Endothelial cell of umbilical vein (primary cell): ENCODE results near the gene NFE2L1. TPM values are rescaled to one million over a fixed set of nuclear protein-coding genes. Genes with fewer than 3 reads are reported as not detected.

Experiments used
- BruUV-seq: library from RNA; stranded (reverse); fragments of 400-500 nt; replicated peaks from 2 replicates; lab custom pipeline; 2021; lab: Mats Ljungman, UMichigan
- CTCF ChIA-PET: fragments of 300-600, 350-600 bp; sonication (Branson Sonifier 250); formaldehyde crosslinking; loops from one replicate; lab custom pipeline; 2021; ENCODE audit warnings: antibody characterized with exemption, inconsistent platforms; lab: Charles Lee
- POLR2A ChIA-PET: fragments of 300-600, 350-600 bp; sonication (Branson Sonifier 250); formaldehyde crosslinking; loops from one replicate; lab custom pipeline; 2021; ENCODE audit warnings: antibody characterized with exemption, inconsistent platforms; lab: Charles Lee
- DNase-seq: peaks from one replicate; pipeline ENCODE4 v3.0.0-alpha.2; 2011; ENCODE audit warnings: low read depth, low spot score
- FAIRE-seq: peaks from 2 replicates; lab custom pipeline; 2011; peaks lifted over from hg19 to GRCh38; lab: Jason Lieb, UNC
- H2AFZ ChIP-seq: 2 replicates; pipeline ENCODE4 v1.6.0; 2012; ENCODE audit warnings: low read depth, low read length, control low read depth, inconsistent platforms
- H3K27ac ChIP-seq: 2 replicates; pipeline ENCODE4 v1.5.1; 2011; ENCODE audit warnings: low read depth, mild to moderate bottlenecking, control low read depth, low read length, moderate library complexity; ENCODE audit not compliant: insufficient read depth
- H3K27me3 ChIP-seq, 2 experiments: 2 replicates each; pipeline versions ENCODE4 v1.6.0 to v1.6.1; 2011; ENCODE audit warnings: low read length in 2 of 2, mixed read lengths in 1 of 2; ENCODE audit not compliant: control insufficient read depth in 2 of 2, insufficient read depth in 2 of 2
- H3K36me3 ChIP-seq, 2 experiments: 2 replicates in 1 of 2; 3 replicates in 1 of 2; pipeline ENCODE4 v1.5.1; 2011; ENCODE audit warnings: low read length in 2 of 2, mild to moderate bottlenecking in 1 of 2, moderate library complexity in 1 of 2; ENCODE audit not compliant: control insufficient read depth in 2 of 2, insufficient read depth in 2 of 2; ENCODE audit errors: extremely low read depth in 1 of 2
- H3K4me1 ChIP-seq: 3 replicates; pipeline ENCODE4 v1.5.1; 2011; ENCODE audit warnings: mild to moderate bottlenecking, low read length; ENCODE audit not compliant: control insufficient read depth, insufficient read depth; ENCODE audit errors: extremely low read depth
- H3K4me2 ChIP-seq: 2 replicates; pipeline ENCODE4 v1.6.1; 2011; ENCODE audit warnings: low read length, control low read depth, mixed read lengths; ENCODE audit not compliant: insufficient read depth
- H3K4me3 ChIP-seq, 3 experiments: fragments of 200-600 bp in 1 of 3; sonication (generic), shearing (Covaris generic) in 1 of 3; replicated peaks in 1 of 3; 2 replicates each; pipeline ENCODE4 v1.5.1; 2011 to 2016; ENCODE audit warnings: control low read depth in 3 of 3, low read length in 3 of 3, mild to moderate bottlenecking in 2 of 3, inconsistent platforms in 1 of 3, low read depth in 1 of 3, moderate library complexity in 1 of 3; ENCODE audit not compliant: insufficient read depth in 1 of 3
- H3K79me2 ChIP-seq: 2 replicates; pipeline ENCODE4 v1.6.0; 2012; ENCODE audit warnings: low read length, inconsistent platforms; ENCODE audit not compliant: control insufficient read depth, insufficient read depth
- H3K9ac ChIP-seq: replicated peaks from 2 replicates; pipeline ENCODE3; 2011; ENCODE audit warnings: low read length, control low read depth; ENCODE audit not compliant: insufficient read depth; ENCODE audit errors: extremely low read depth
- H3K9me1 ChIP-seq: replicated peaks from 3 replicates; pipeline ENCODE4 v1.6.0; 2011; ENCODE audit warnings: mild to moderate bottlenecking, low read length; ENCODE audit not compliant: control insufficient read depth, insufficient read depth; ENCODE audit errors: extremely low read depth
- H3K9me3 ChIP-seq: replicated peaks from 2 replicates; pipeline ENCODE4 v1.5.1; 2012; ENCODE audit warnings: low read length, inconsistent platforms; ENCODE audit not compliant: control insufficient read depth, insufficient read depth
- H4K20me1 ChIP-seq: replicated peaks from 2 replicates; pipeline ENCODE3; 2011; ENCODE audit warnings: mild to moderate bottlenecking, low read length; ENCODE audit not compliant: control insufficient read depth, insufficient read depth; ENCODE audit errors: extremely low read depth
- EZH2 ChIP-seq: IDR thresholded peaks from 2 replicates; pipeline ENCODE4 v1.6.1; 2012; ENCODE audit warnings: borderline replicate concordance, low read depth, mild to moderate bottlenecking, moderate library complexity, low read length, inconsistent platforms; ENCODE audit not compliant: severe bottlenecking
- FOS ChIP-seq: IDR thresholded peaks from 2 replicates; pipeline ENCODE4 v1.6.1; 2011; ENCODE audit warnings: mild to moderate bottlenecking, low read length, moderate library complexity, borderline replicate concordance; ENCODE audit not compliant: insufficient read depth
- GATA2 ChIP-seq: IDR thresholded peaks from 2 replicates; pipeline ENCODE4 v1.7.0; 2011; ENCODE audit warnings: low read depth, mild to moderate bottlenecking, moderate library complexity, mixed read lengths, low read length; ENCODE audit not compliant: insufficient read length, insufficient read depth
- JUN ChIP-seq: IDR thresholded peaks from 2 replicates; pipeline ENCODE4 v1.6.1; 2011; ENCODE audit warnings: borderline replicate concordance, low read depth; ENCODE audit not compliant: insufficient read length, insufficient read depth
- MAX ChIP-seq: IDR thresholded peaks from 2 replicates; pipeline ENCODE4 v1.6.1; 2011; ENCODE audit not compliant: insufficient read depth, insufficient read length
- MYC ChIP-seq: IDR thresholded peaks from one replicate; pipeline ENCODE4 v1.6.1; 2011; ENCODE audit warnings: mild to moderate bottlenecking, low read depth, low read length
- POLR2A ChIP-seq: IDR thresholded peaks from 2 replicates; pipeline ENCODE4 v1.6.1; 2012; ENCODE audit warnings: low read depth, mild to moderate bottlenecking, control low read depth, low read length
- POLR2AphosphoS5 ChIP-seq: IDR thresholded peaks from 2 replicates; pipeline ENCODE4 v1.6.1; 2012; ENCODE audit warnings: low read depth, mild to moderate bottlenecking, control low read depth, low read length, moderate library complexity; ENCODE audit not compliant: insufficient read depth
- dilution Hi-C: fragments of 300-500 bp; cut with MboI; formaldehyde crosslinking; loops from one replicate; pipeline ENCODE4 v1.15.0; 2019; ENCODE audit warnings: low sequenced_read_pairs; ENCODE audit not compliant: extremely low pct_ligation_motif_present
- intact Hi-C: fragments of 100-400 bp; cut with micrococcal nuclease; formaldehyde crosslinking; loops from one replicate; pipeline ENCODE4 v1.10.0; 2022
- polyA plus RNA-seq, 4 experiments: library from polyadenylated mRNA; depleted of rRNA in 3 of 4; stranded (reverse) in 3 of 4; unstranded in 1 of 4; fragments of >200 nt; gene quantifications; 2 replicates each; pipeline versions ENCODE4 v1.2.1 to v1.2.3, GENCODE V29; 2011 to 2012; ENCODE audit warnings: missing spikeins in 1 of 4
- total RNA-seq: library from RNA; stranded (reverse); gene quantifications from 2 replicates; pipeline ENCODE4 v1.2.3, GENCODE V29; 2021
- TF ChIP-seq, protein P1 (sequence below), 2 donors: IDR thresholded peaks; 1 replicate in 1 of 2; 2 replicates in 1 of 2; pipeline ENCODE4 v1.5.1; 2011; ENCODE audit warnings: low read length in 2 of 2, mild to moderate bottlenecking in 2 of 2, moderate library complexity in 2 of 2, control low read depth in 1 of 2, inconsistent platforms in 1 of 2, low read depth in 1 of 2; ENCODE audit not compliant: insufficient read depth in 1 of 2; ENCODE audit errors: extremely low read depth in 1 of 2

Gene NFE2L1
- total and polyA plus RNA-seq, 2 donors (not counting 3 experiments of a cell fraction or from before 2014, with no cell fraction given): 187 to 236 TPM

GRCh38 chr17:48013876-48014594, 34.1 kb upstream of the NFE2L1 start:
- Histone ChIP-seq H3K9ac (no peak overlapping the region), H3K4me2 (no peak overlapping the region), H3K36me3 (no peaks in the 10 kb centered on the region), H3K4me1 (peaks cover 9% of the 10 kb centered on the region), H3K4me3 (no peak overlapping the region), H3K9me1 (no peaks in the 10 kb centered on the region), H2AFZ (no peak overlapping the region), H3K79me2 (no peaks in the 10 kb centered on the region), H3K27me3 (peaks cover 0 to 2% of the 10 kb centered on the region in 2 experiments), H3K9me3 (no peaks in the 10 kb centered on the region), H4K20me1 (no peaks in the 10 kb centered on the region), H3K27ac (no peak overlapping the region)
- no TSS peak for BruUV-seq
- intact Hi-C loops (loop anchor here (5.0 kb wide), 1 partner anchor 172 kb away; the partner anchor contains the start of gene SCRN2), dilution Hi-C loops (no loop called here)
- POLR2A ChIA-PET: no interaction called here
- TF ChIP-seq POLR2AphosphoS5 (no peak), MYC (no peak), JUN (no peak), EZH2 (no peak), POLR2A (no peak), MAX (no peak), FOS (no peak), GATA2 (no peak)
- TF ChIP-seq, protein P1, sequence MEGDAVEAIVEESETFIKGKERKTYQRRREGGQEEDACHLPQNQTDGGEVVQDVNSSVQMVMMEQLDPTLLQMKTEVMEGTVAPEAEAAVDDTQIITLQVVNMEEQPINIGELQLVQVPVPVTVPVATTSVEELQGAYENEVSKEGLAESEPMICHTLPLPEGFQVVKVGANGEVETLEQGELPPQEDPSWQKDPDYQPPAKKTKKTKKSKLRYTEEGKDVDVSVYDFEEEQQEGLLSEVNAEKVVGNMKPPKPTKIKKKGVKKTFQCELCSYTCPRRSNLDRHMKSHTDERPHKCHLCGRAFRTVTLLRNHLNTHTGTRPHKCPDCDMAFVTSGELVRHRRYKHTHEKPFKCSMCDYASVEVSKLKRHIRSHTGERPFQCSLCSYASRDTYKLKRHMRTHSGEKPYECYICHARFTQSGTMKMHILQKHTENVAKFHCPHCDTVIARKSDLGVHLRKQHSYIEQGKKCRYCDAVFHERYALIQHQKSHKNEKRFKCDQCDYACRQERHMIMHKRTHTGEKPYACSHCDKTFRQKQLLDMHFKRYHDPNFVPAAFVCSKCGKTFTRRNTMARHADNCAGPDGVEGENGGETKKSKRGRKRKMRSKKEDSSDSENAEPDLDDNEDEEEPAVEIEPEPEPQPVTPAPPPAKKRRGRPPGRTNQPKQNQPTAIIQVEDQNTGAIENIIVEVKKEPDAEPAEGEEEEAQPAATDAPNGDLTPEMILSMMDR (IDR thresholded peaks at IDR 0.05; ENCODE audit: extremely low read depth in 1 of 2, insufficient read depth in 1 of 2, low read depth in 1 of 2, low read length in 2 of 2): no peak
- CTCF ChIA-PET: interaction anchor here (0.8 to 9.6 kb wide), 5 partner anchors 9 to 65 kb away, joined by 3 to 469 read pairs (median 4); partner anchors contain the start of gene CDK5RAP3
- DNase-seq: no peak
- FAIRE-seq: no peak
